ENCODE results near the gene EDRF1. TPM values are rescaled to one million over a fixed set of nuclear protein-coding genes. Genes with fewer than 3 reads are reported as not detected.

EDRF1 gene
- total and polyA plus RNA-seq, 2 donors from 2014 or later: 11.4 to 25.3 TPM

- Histone ChIP-seq H3K9ac (ENCODE audit: low read length in 3 of 3) (no peak overlapping the region), H3K4me1 (ENCODE audit: control insufficient read depth in 2 of 3, insufficient read depth in 2 of 3, low read depth in 1 of 3, low read length in 3 of 3) (peaks cover 0 to under 1% (median 0%) of the 10 kb centered on the region in 3 donors), H3K27ac (ENCODE audit: low read depth in 2 of 2, low read length in 2 of 2) (no peak overlapping the region), H3K36me3 (ENCODE audit: control insufficient read depth in 2 of 3, insufficient read depth in 3 of 3, low read length in 3 of 3) (peaks cover 4 to 47% (median 19%) of the 10 kb centered on the region in 3 donors), H3K4me3 (ENCODE audit: low read length in 3 of 3) (no peak overlapping the region), H3K27me3 (ENCODE audit: control insufficient read depth, insufficient read depth, low read length) (no peaks in the 10 kb centered on the region), H3K9me3 (ENCODE audit: control insufficient read depth in 2 of 3, insufficient read depth in 1 of 3, low read length in 3 of 3) (no peaks in the 10 kb centered on the region)
- DNase-seq (no peak), FAIRE-seq (no peak)
- intact Hi-C loops (cut with DNase I): no loop called here
- TF ChIP-seq CTCF (IDR thresholded peaks at IDR 0.05; ENCODE audit: borderline replicate concordance, extremely low read depth, insufficient read depth): no peak
Observed at GRCh38 chr10:125808047-125808446, 88.5 kb downstream of the EDRF1 start.

- intact Hi-C loops (cut with DNase I): no loop called here
- no peak overlapping the region for H3K9ac ChIP-seq (ENCODE audit: low read length in 3 of 3)
- H3K4me1 ChIP-seq (ENCODE audit: control insufficient read depth in 2 of 3, insufficient read depth in 2 of 3, low read depth in 1 of 3, low read length in 3 of 3): no peaks in the 10 kb centered on the region
- FAIRE-seq (no peak), DNase-seq (no peak)
- H3K4me3 ChIP-seq (ENCODE audit: low read length in 3 of 3): no peak overlapping the region
- no peak for TF ChIP-seq CTCF (IDR thresholded peaks at IDR 0.05; ENCODE audit: borderline replicate concordance, extremely low read depth, insufficient read depth)
- H3K27me3 ChIP-seq (ENCODE audit: control insufficient read depth, insufficient read depth, low read length): no peaks in the 10 kb centered on the region
- peaks cover 11 to 57% (median 27%) of the 10 kb centered on the region in 3 donors for H3K36me3 ChIP-seq (ENCODE audit: control insufficient read depth in 2 of 3, insufficient read depth in 3 of 3, low read length in 3 of 3)
- H3K9me3 ChIP-seq (ENCODE audit: control insufficient read depth in 2 of 3, insufficient read depth in 1 of 3, low read length in 3 of 3): no peaks in the 10 kb centered on the region
- no peak overlapping the region for H3K27ac ChIP-seq (ENCODE audit: low read depth in 2 of 2, low read length in 2 of 2)
Observed at GRCh38 chr10:125811251-125811650, 91.7 kb downstream of the EDRF1 start.

- H3K36me3 ChIP-seq (ENCODE audit: control insufficient read depth in 2 of 3, insufficient read depth in 3 of 3, low read length in 3 of 3): peaks cover 11 to 51% (median 17%) of the 10 kb centered on the region in 3 donors
- peak; percentile 17 for FAIRE-seq
- H3K4me1 ChIP-seq (ENCODE audit: control insufficient read depth in 2 of 3, insufficient read depth in 2 of 3, low read depth in 1 of 3, low read length in 3 of 3): no peaks in the 10 kb centered on the region
- no peak overlapping the region for H3K4me3 ChIP-seq (ENCODE audit: low read length in 3 of 3)
- H3K9ac ChIP-seq (ENCODE audit: low read length in 3 of 3): no peak overlapping the region
- intact Hi-C loops (cut with DNase I): no loop called here
- peak in 2 of 5 donors; percentile 5 to 49 for DNase-seq
- H3K9me3 ChIP-seq (ENCODE audit: control insufficient read depth in 2 of 3, insufficient read depth in 1 of 3, low read length in 3 of 3): no peaks in the 10 kb centered on the region
- H3K27ac ChIP-seq (ENCODE audit: low read depth in 2 of 2, low read length in 2 of 2): no peak overlapping the region
- H3K27me3 ChIP-seq (ENCODE audit: control insufficient read depth, insufficient read depth, low read length): no peaks in the 10 kb centered on the region
- no peak for TF ChIP-seq CTCF (IDR thresholded peaks at IDR 0.05; ENCODE audit: borderline replicate concordance, extremely low read depth, insufficient read depth)
Observed at GRCh38 chr10:125812128-125812750, 92.7 kb downstream of the EDRF1 start.

Other genes with a start within 250 kb of the EDRF1 start
- not detected for gene TEX36, start 36.5 kb upstream of the EDRF1 start, total RNA-seq
- not detected for gene TEX36, start 36.5 kb upstream of the EDRF1 start, polyA plus RNA-seq (ENCODE audit: insufficient read depth, low read depth, low replicate concordance)
- gene MMP21, start 56.1 kb downstream of the EDRF1 start, total RNA-seq: 0.13 TPM
- not detected for gene MMP21, start 56.1 kb downstream of the EDRF1 start, polyA plus RNA-seq (ENCODE audit: insufficient read depth, low read depth, low replicate concordance)
- gene UROS, start 103.5 kb downstream of the EDRF1 start, total RNA-seq: 42.1 TPM
- 81.7 TPM for gene UROS, start 103.5 kb downstream of the EDRF1 start, polyA plus RNA-seq (ENCODE audit: insufficient read depth, low read depth, low replicate concordance)
- gene BCCIP, start 103.8 kb downstream of the EDRF1 start, total RNA-seq: 46.2 TPM
- 71.3 TPM for gene BCCIP, start 103.8 kb downstream of the EDRF1 start, polyA plus RNA-seq (ENCODE audit: insufficient read depth, low read depth, low replicate concordance)
- 33.2 TPM for gene DHX32, start 161.6 kb downstream of the EDRF1 start, total RNA-seq
- gene DHX32, start 161.6 kb downstream of the EDRF1 start, polyA plus RNA-seq (ENCODE audit: insufficient read depth, low read depth, low replicate concordance): 20.0 TPM
- 13.4 TPM for gene FANK1, start 176.9 kb downstream of the EDRF1 start, total RNA-seq
- 8.6 TPM for gene FANK1, start 176.9 kb downstream of the EDRF1 start, polyA plus RNA-seq (ENCODE audit: insufficient read depth, low read depth, low replicate concordance)